Activated T-cell treated with anti-CD3 and anti-CD28 coated beads, Interleukin-2, amount 50 U/mL, for 48 hours (primary cell): ENCODE measurements around the gene KBTBD12.
"Not testable (repeated sequence)": the region's sequence is repeated elsewhere in the genome, so short reads cannot be mapped to it uniquely, and the experiment has no call there.

Source experiments
- DNase-seq, 2 experiments: peaks; one replicate each; pipeline ENCODE4 v3.0.0-alpha.2; 2020

KBTBD12 gene

GRCh38 chr3:127915115-127915936 is at the start of gene KBTBD12:
Gene KBTBD12 (plus strand): TSS chr3:127915232. CDS start chr3:127923062, 7,830 bp downstream.
- no peak for DNase-seq

GRCh38 chr3:127865941-127866340 is 49.1 kb upstream of the KBTBD12 start:
- peak in 1 of 2 experiments; percentile 17 for DNase-seq

- DNase-seq: no peak
Measured at GRCh38 chr3:127867412-127867811, 47.6 kb upstream of the KBTBD12 start.

GRCh38 chr3:127867986-127868385 is 47.0 kb upstream of the KBTBD12 start:
- DNase-seq: no peak

- DNase-seq: no peak
Measured at GRCh38 chr3:127870156-127870555, 44.9 kb upstream of the KBTBD12 start.

GRCh38 chr3:127874097-127874496 is 40.9 kb upstream of the KBTBD12 start:
- DNase-seq: not testable (repeated sequence)

GRCh38 chr3:127881586-127881985 is 33.4 kb upstream of the KBTBD12 start:
- DNase-seq: no peak

GRCh38 chr3:127884041-127884440 is 31.0 kb upstream of the KBTBD12 start:
- no peak for DNase-seq

GRCh38 chr3:127886231-127886955 is 28.6 kb upstream of the KBTBD12 start:
- DNase-seq: no peak

GRCh38 chr3:127886956-127887231 is 28.1 kb upstream of the KBTBD12 start:
- DNase-seq: no peak

- DNase-seq: no peak
Measured at GRCh38 chr3:127887321-127887720, 27.7 kb upstream of the KBTBD12 start.

GRCh38 chr3:127888156-127888555 is 26.9 kb upstream of the KBTBD12 start:
- DNase-seq: no peak

GRCh38 chr3:127888564-127889107 is 26.4 kb upstream of the KBTBD12 start:
- DNase-seq: no peak

- no peak for DNase-seq
Measured at GRCh38 chr3:127889461-127889863, 25.6 kb upstream of the KBTBD12 start.

- no peak for DNase-seq
Measured at GRCh38 chr3:127889976-127890650, 24.9 kb upstream of the KBTBD12 start.

GRCh38 chr3:127890651-127891290 is 24.3 kb upstream of the KBTBD12 start:
- peak; percentile 45 to 62 for DNase-seq

- no peak for DNase-seq
Measured at GRCh38 chr3:127894481-127894880, 20.6 kb upstream of the KBTBD12 start.

GRCh38 chr3:127899200-127899599 is 15.8 kb upstream of the KBTBD12 start:
- DNase-seq: no peak

- no peak for DNase-seq
Measured at GRCh38 chr3:127899766-127900165, 15.3 kb upstream of the KBTBD12 start.

- no peak for DNase-seq
Measured at GRCh38 chr3:127900536-127900935, 14.5 kb upstream of the KBTBD12 start.

GRCh38 chr3:127902486-127902885 is 12.5 kb upstream of the KBTBD12 start:
- DNase-seq: no peak

- DNase-seq: no peak
Measured at GRCh38 chr3:127903611-127904375, 11.2 kb upstream of the KBTBD12 start.
